GM12878 (cell line): Measurements from ENCODE around the gene CCDC172. TPM values are rescaled to one million over a fixed set of nuclear protein-coding genes. Genes with fewer than 3 reads are reported as not detected.

ENCODE experiments used
- ATAC-seq: fragments of 200-7000 bp; cut with Tn5 transposase; 3 replicates; pipeline ENCODE4 v1.9.1; 2020; ENCODE audit warnings: mild to moderate bottlenecking, moderate library complexity
- BruUV-seq: library from RNA; stranded (reverse); fragments of 400-500 nt; replicated peaks from 2 replicates; lab custom pipeline; 2021; lab: Mats Ljungman, UMichigan
- CTCF ChIA-PET: fragments of 300-600 bp; sonication (Branson Sonifier 250); formaldehyde crosslinking; extraction: SDS; loops from one replicate; lab custom pipeline; 2021; ENCODE audit warnings: inconsistent platforms; lab: Yijun Ruan, JAX
- POLR2A ChIA-PET: fragments of 350-600 bp; formaldehyde crosslinking; extraction: SDS; loops from one replicate; lab custom pipeline; 2021; ENCODE audit warnings: inconsistent platforms; lab: Charles Lee
- RAD21 ChIA-PET: fragments of 300-600 bp; sonication (Branson Sonifier 250); formaldehyde crosslinking; loops from one replicate; lab custom pipeline; 2023; ENCODE audit warnings: antibody characterized with exemption; ENCODE audit not compliant: unreplicated experiment; lab: Charles Lee
- SMC1A ChIA-PET: fragments of 300-600 bp; sonication (Branson Sonifier 250); formaldehyde crosslinking; loops from one replicate; lab custom pipeline; 2023; ENCODE audit not compliant: unreplicated experiment, uncharacterized antibody; lab: Charles Lee
- DNase-seq: peaks from one replicate; pipeline ENCODE4 v3.0.0-alpha.2; 2011; ENCODE audit warnings: low read depth, low spot score
- FAIRE-seq: peaks from 3 replicates; lab custom pipeline; 2011; peaks lifted over from hg19 to GRCh38; lab: Jason Lieb, UNC
- H2AFZ ChIP-seq: 2 replicates; pipeline ENCODE4 v1.6.0; 2011; ENCODE audit warnings: low read depth, low read length, control low read depth; ENCODE audit not compliant: control insufficient read depth
- H3K27ac ChIP-seq: 2 replicates; pipeline ENCODE4 v1.5.1; 2011; ENCODE audit warnings: control low read depth; ENCODE audit not compliant: control insufficient read depth, insufficient read depth
- H3K27me3 ChIP-seq, 2 experiments: replicated peaks in 1 of 2; 2 replicates each; pipeline versions ENCODE4 v1.6.0 to v1.6.1; 2011; ENCODE audit warnings: low read length in 1 of 2; ENCODE audit not compliant: control insufficient read depth in 2 of 2, insufficient read depth in 2 of 2
- H3K36me3 ChIP-seq, 2 experiments: 2 replicates each; pipeline ENCODE4 v1.5.1; 2011; ENCODE audit warnings: low read length in 1 of 2; ENCODE audit not compliant: control insufficient read depth in 2 of 2, insufficient read depth in 2 of 2
- H3K4me1 ChIP-seq: 2 replicates; pipeline ENCODE4 v1.6.1; 2011; ENCODE audit warnings: mild to moderate bottlenecking, low read length, moderate library complexity, mixed read lengths; ENCODE audit not compliant: control insufficient read depth, insufficient read depth
- H3K4me2 ChIP-seq: 2 replicates; pipeline ENCODE4 v1.6.0; 2011; ENCODE audit warnings: control low read depth; ENCODE audit not compliant: control insufficient read depth, insufficient read depth
- H3K4me3 ChIP-seq: fragments of 200-600 bp; sonication (generic); 2 replicates; pipeline ENCODE4 v1.5.1; 2016
- H3K79me2 ChIP-seq: 2 replicates; pipeline ENCODE4 v1.6.0; 2011; ENCODE audit warnings: low read length; ENCODE audit not compliant: control insufficient read depth, insufficient read depth
- H3K9ac ChIP-seq: 2 replicates; pipeline ENCODE4 v1.8.0; 2011; ENCODE audit warnings: low read length, control low read depth, mixed read lengths; ENCODE audit not compliant: control insufficient read depth, insufficient read depth
- H3K9me3 ChIP-seq: replicated peaks from 3 replicates; pipeline ENCODE4 v1.5.1; 2011; ENCODE audit warnings: mild to moderate bottlenecking, low read length; ENCODE audit not compliant: control insufficient read depth, insufficient read depth
- H4K20me1 ChIP-seq: 2 replicates; pipeline ENCODE4 v1.6.0; 2011; ENCODE audit not compliant: control insufficient read depth, insufficient read depth
- CBX3 ChIP-seq: fragments of 200-600 bp; sonication (generic); IDR thresholded peaks from 2 replicates; pipeline ENCODE4 v1.6.1; 2016; ENCODE audit warnings: low read depth, borderline replicate concordance
- CUX1 ChIP-seq: IDR thresholded peaks from 2 replicates; pipeline ENCODE4 v1.6.1; 2012; ENCODE audit warnings: improper control_type of control experiment, low read depth, low read length; ENCODE audit not compliant: insufficient replicate concordance
- E2F8 ChIP-seq: fragments of 450-650 bp; IDR thresholded peaks from 2 replicates; pipeline ENCODE4 v1.6.1; 2018; ENCODE audit warnings: mild to moderate bottlenecking, low read depth, moderate library complexity; ENCODE audit not compliant: partially characterized antibody
- HCFC1 ChIP-seq: fragments of 150-350 bp; IDR thresholded peaks from 2 replicates; pipeline ENCODE4 v1.6.1; 2014; ENCODE audit warnings: low read length
- LARP7 ChIP-seq: fragments of 450-650 bp; IDR thresholded peaks from 2 replicates; pipeline ENCODE4 v1.6.1; 2017; ENCODE audit warnings: mild to moderate bottlenecking
- NFIC ChIP-seq: IDR thresholded peaks from 2 replicates; pipeline ENCODE4 v1.6.1; 2012; ENCODE audit warnings: low read depth, mild to moderate bottlenecking, inconsistent platforms, low read length, moderate library complexity
- NFXL1 ChIP-seq: fragments of 450-650 bp; IDR thresholded peaks from 2 replicates; pipeline ENCODE4 v1.6.1; 2017; ENCODE audit warnings: antibody characterized with exemption, mild to moderate bottlenecking, borderline replicate concordance
- NR2F1 ChIP-seq: fragments of 450-650 bp; conservative IDR thresholded peaks from 2 replicates; pipeline ENCODE4 v1.6.1; 2017; ENCODE audit warnings: mild to moderate bottlenecking
- NRF1 ChIP-seq: conservative IDR thresholded peaks from 2 replicates; pipeline ENCODE4 v1.6.1; 2011; ENCODE audit warnings: mild to moderate bottlenecking, low read depth, low read length, improper control_type of control experiment
- RAD21 ChIP-seq: IDR thresholded peaks from 2 replicates; pipeline ENCODE4 v1.6.1; 2011; ENCODE audit warnings: mild to moderate bottlenecking, low read depth, low read length, moderate library complexity; ENCODE audit not compliant: insufficient read depth
- RFX5 ChIP-seq: IDR thresholded peaks from 2 replicates; pipeline ENCODE4 v1.6.1; 2011; ENCODE audit warnings: low read depth, low read length, improper control_type of control experiment
- RUNX3 ChIP-seq: IDR thresholded peaks from 2 replicates; pipeline ENCODE4 v1.6.1; 2012; ENCODE audit warnings: low read length, inconsistent platforms
- SMARCA5 ChIP-seq: fragments of 450-650 bp; IDR thresholded peaks from 2 replicates; pipeline ENCODE4 v1.6.1; 2017; ENCODE audit warnings: mild to moderate bottlenecking
- SREBF1 ChIP-seq: IDR thresholded peaks from 2 replicates; pipeline ENCODE4 v1.6.1; 2012; ENCODE audit warnings: mild to moderate bottlenecking, low read length
- WRNIP1 ChIP-seq: IDR thresholded peaks from 2 replicates; pipeline ENCODE4 v1.6.1; 2011; ENCODE audit warnings: low read depth, low read length, improper control_type of control experiment, borderline replicate concordance
- ZNF274 ChIP-seq: IDR thresholded peaks from one replicate; pipeline ENCODE4 v1.8.0; 2011; ENCODE audit not compliant: insufficient read length, insufficient read depth
- ZNF384 ChIP-seq: IDR thresholded peaks from 2 replicates; pipeline ENCODE4 v1.6.1; 2012; ENCODE audit warnings: low read depth, mild to moderate bottlenecking, low read length, improper control_type of control experiment, borderline replicate concordance
- ZNF622 ChIP-seq: fragments of 450-650 bp; IDR thresholded peaks from 2 replicates; pipeline ENCODE4 v1.6.1; 2017; ENCODE audit warnings: mild to moderate bottlenecking, inconsistent platforms
- WGBS: methylation state at CpG from one replicate; pipeline ENCODE4 v1.1.6; 2016; ENCODE audit warnings: low lambda C conversion rate; ENCODE audit not compliant: insufficient replicate concordance, insufficient coverage; ENCODE audit errors: missing lambda C conversion rate; 5-methylcytosine and 5-hydroxymethylcytosine counted together
- in situ Hi-C: fragments of 300-500 bp; cut with MboI; formaldehyde crosslinking; loops from 9 replicates; pipeline ENCODE4 v1.14.3; 2018; ENCODE audit warnings: mixed read lengths
- intact Hi-C: fragments of 100-400 bp; cut with micrococcal nuclease; formaldehyde crosslinking; loops from one replicate; pipeline ENCODE4 v1.14.2; 2022; ENCODE audit not compliant: unreplicated experiment
- polyA plus RNA-seq, 11 experiments: library from polyadenylated mRNA; depleted of rRNA in 4 of 11; unstranded in 6 of 11; stranded (reverse) in 5 of 11; fragments of >200 nt; fragmentation: Nextera tagmentation in 4 of 11; fragmentation: Illumina TruSeq in 1 of 11; extraction: Ambion mirVana in 4 of 11; extraction: Trizol in 1 of 11; gene quantifications; 1 replicate in 1 of 11; 2 replicates in 10 of 11; pipeline versions ENCODE4 v1.2.1 to v1.2.3, GENCODE V29; 2011 to 2016; ENCODE audit warnings: inconsistent platforms in 2 of 11, missing spikeins in 2 of 11, low read depth in 1 of 11
- total RNA-seq, 4 experiments: library from RNA; depleted of rRNA in 3 of 4; stranded (reverse); fragments of >200 nt in 3 of 4; fragmentation: Illumina TruSeq in 1 of 4; extraction: Trizol in 1 of 4; gene quantifications; 2 replicates each; pipeline versions ENCODE4 v1.2.1 to v1.2.3, GENCODE V29; 2013 to 2021

CCDC172 gene
- total and polyA plus RNA-seq, 10 of the 15 experiments (the other 5 are each of a cell fraction or from before 2014, with no cell fraction given): not detected

- 17% methylated on average over 4 of the region's 4 CpGs for WGBS
- POLR2A ChIA-PET: no interaction called here
- DNase-seq: no peak
- no peaks in the 10 kb centered on the region for H3K36me3 ChIP-seq
- BruUV-seq: no TSS peak
- intact Hi-C loops (no loop called here), in situ Hi-C loops (no loop called here)
- SMC1A ChIA-PET: no interaction called here
- H4K20me1 ChIP-seq: no peaks in the 10 kb centered on the region
- TF ChIP-seq NFXL1 (no peak), NRF1 (no peak), ZNF384 (no peak), NR2F1 (no peak), RFX5 (no peak), SMARCA5 (no peak), HCFC1 (no peak), E2F8 (no peak), ZNF274 (no peak), CUX1 (no peak), WRNIP1 (no peak), RAD21 (no peak), NFIC (no peak), LARP7 (no peak), CBX3 (no peak), RUNX3 (no peak), ZNF622 (no peak), SREBF1 (no peak)
- no peaks in the 10 kb centered on the region for H3K27me3 ChIP-seq
- RAD21 ChIA-PET: no interaction called here
- no peak overlapping the region for H3K27ac ChIP-seq
- no peak for FAIRE-seq
- no peaks in the 10 kb centered on the region for H3K79me2 ChIP-seq
- H2AFZ ChIP-seq: no peak overlapping the region
- H3K4me2 ChIP-seq: no peak overlapping the region
- ATAC-seq: no peak
- H3K9me3 ChIP-seq: no peaks in the 10 kb centered on the region
- CTCF ChIA-PET: no interaction called here
- H3K9ac ChIP-seq: no peak overlapping the region
- no peak overlapping the region for H3K4me3 ChIP-seq
- no peaks in the 10 kb centered on the region for H3K4me1 ChIP-seq
Observed at GRCh38 chr10:116312548-116312947, 11.7 kb upstream of the CCDC172 start.
